ENCODE data around the gene ADAM19.
A peak's percentile ranks its signal among the peaks of the same experiment; 100 is the strongest.

Gene ADAM19

GRCh38 chr5:157544623-157544989, 31.0 kb downstream of the ADAM19 start:
- Mint-ChIP-seq H3K27me3 (no peaks in the 10 kb centered on the region), H3K9me3 (no peaks in the 10 kb centered on the region), H3K4me3 (peak overlapping the region; percentile 32), H3K27ac (peak overlapping the region; percentile 75), H3K4me1 (peaks cover 85% of the 10 kb centered on the region), H3K36me3 (peaks cover 7% of the 10 kb centered on the region)
- ATAC-seq, result no peak

- H3K27me3 Mint-ChIP-seq, result no peaks in the 10 kb centered on the region
- H3K27ac Mint-ChIP-seq, result peak overlapping the region; percentile 75
- H3K4me3 Mint-ChIP-seq, result peak overlapping the region; percentile 32
- peaks cover 7% of the 10 kb centered on the region for H3K36me3 Mint-ChIP-seq
- no peaks in the 10 kb centered on the region for H3K9me3 Mint-ChIP-seq
- no peak for ATAC-seq
- H3K4me1 Mint-ChIP-seq, result peaks cover 83% of the 10 kb centered on the region
Observed at GRCh38 chr5:157543825-157544622, 31.6 kb downstream of the ADAM19 start.

- peaks cover 76% of the 10 kb centered on the region for H3K4me1 Mint-ChIP-seq
- no peak for ATAC-seq
- no peak overlapping the region for H3K4me3 Mint-ChIP-seq
- H3K9me3 Mint-ChIP-seq, result no peaks in the 10 kb centered on the region
- H3K27ac Mint-ChIP-seq, result peak overlapping the region; percentile 84
- no peaks in the 10 kb centered on the region for H3K36me3 Mint-ChIP-seq
- H3K27me3 Mint-ChIP-seq, result no peaks in the 10 kb centered on the region
Observed at GRCh38 chr5:157542282-157543000, 33.1 kb downstream of the ADAM19 start.

GRCh38 chr5:157541447-157542118, 34.0 kb downstream of the ADAM19 start:
- Mint-ChIP-seq H3K36me3 (peaks cover 6% of the 10 kb centered on the region), H3K4me3 (peak overlapping the region; percentile 58)
- ATAC-seq, result peak; percentile 24

GRCh38 chr5:157540707-157541446, 34.7 kb downstream of the ADAM19 start:
- Mint-ChIP-seq H3K4me3 (peak overlapping the region; percentile 58), H3K9me3 (no peaks in the 10 kb centered on the region), H3K4me1 (peaks cover 69% of the 10 kb centered on the region), H3K27me3 (no peaks in the 10 kb centered on the region), H3K27ac (peak overlapping the region; percentile 84), H3K36me3 (peaks cover 7% of the 10 kb centered on the region)
- ATAC-seq, result peak; percentile 97

More at GRCh38 chr5:157541447-157542118, 34.0 kb downstream of the ADAM19 start:
- Mint-ChIP-seq H3K9me3 (no peaks in the 10 kb centered on the region), H3K4me1 (peaks cover 75% of the 10 kb centered on the region), H3K27me3 (no peaks in the 10 kb centered on the region), H3K27ac (peak overlapping the region; percentile 84)

GRCh38 chr5:157540124-157540523, 35.5 kb downstream of the ADAM19 start:
- peaks cover 69% of the 10 kb centered on the region for H3K4me1 Mint-ChIP-seq
- H3K27ac Mint-ChIP-seq, result peak overlapping the region; percentile 84
- peak overlapping the region; percentile 58 for H3K4me3 Mint-ChIP-seq
- no peak for ATAC-seq
- H3K36me3 Mint-ChIP-seq, result peaks cover 15% of the 10 kb centered on the region
- no peaks in the 10 kb centered on the region for H3K27me3 Mint-ChIP-seq
- no peaks in the 10 kb centered on the region for H3K9me3 Mint-ChIP-seq

- Mint-ChIP-seq H3K4me1 (peaks cover 64% of the 10 kb centered on the region), H3K27ac (peak overlapping the region; percentile 84), H3K9me3 (no peaks in the 10 kb centered on the region), H3K36me3 (peaks cover 17% of the 10 kb centered on the region), H3K27me3 (no peaks in the 10 kb centered on the region), H3K4me3 (no peak overlapping the region)
- ATAC-seq, result no peak
Observed at GRCh38 chr5:157539503-157540022, 36.0 kb downstream of the ADAM19 start.

GRCh38 chr5:157538311-157538710, 37.3 kb downstream of the ADAM19 start:
- Mint-ChIP-seq H3K27ac (peak overlapping the region; percentile 84), H3K4me1 (peaks cover 52% of the 10 kb centered on the region)

GRCh38 chr5:157535042-157535865, 40.3 kb downstream of the ADAM19 start:
- Mint-ChIP-seq H3K9me3 (no peaks in the 10 kb centered on the region), H3K27me3 (no peaks in the 10 kb centered on the region), H3K4me3 (no peak overlapping the region), H3K27ac (peak overlapping the region; percentile 60), H3K4me1 (peaks cover 42% of the 10 kb centered on the region), H3K36me3 (peaks cover 49% of the 10 kb centered on the region)
- ATAC-seq, result no peak

More at GRCh38 chr5:157538311-157538710, 37.3 kb downstream of the ADAM19 start:
- peaks cover 22% of the 10 kb centered on the region for H3K36me3 Mint-ChIP-seq
- H3K9me3 Mint-ChIP-seq, result no peaks in the 10 kb centered on the region
- ATAC-seq, result no peak
- no peaks in the 10 kb centered on the region for H3K27me3 Mint-ChIP-seq
- no peak overlapping the region for H3K4me3 Mint-ChIP-seq

GRCh38 chr5:157533011-157533481, 42.5 kb downstream of the ADAM19 start:
- no peak overlapping the region for H3K4me3 Mint-ChIP-seq
- no peak for ATAC-seq
- no peaks in the 10 kb centered on the region for H3K9me3 Mint-ChIP-seq
- no peaks in the 10 kb centered on the region for H3K27me3 Mint-ChIP-seq
- peak overlapping the region; percentile 75 for H3K27ac Mint-ChIP-seq
- peaks cover 45% of the 10 kb centered on the region for H3K4me1 Mint-ChIP-seq
- peaks cover 67% of the 10 kb centered on the region for H3K36me3 Mint-ChIP-seq

- no peak overlapping the region for H3K4me3 Mint-ChIP-seq
- peaks cover 69% of the 10 kb centered on the region for H3K36me3 Mint-ChIP-seq
- H3K27me3 Mint-ChIP-seq, result no peaks in the 10 kb centered on the region
- ATAC-seq, result no peak
- H3K4me1 Mint-ChIP-seq, result peaks cover 54% of the 10 kb centered on the region
- no peaks in the 10 kb centered on the region for H3K9me3 Mint-ChIP-seq
- peak overlapping the region; percentile 75 for H3K27ac Mint-ChIP-seq
Observed at GRCh38 chr5:157532022-157532421, 43.6 kb downstream of the ADAM19 start.

GRCh38 chr5:157530226-157530972, 45.2 kb downstream of the ADAM19 start:
- H3K9me3 Mint-ChIP-seq, result no peaks in the 10 kb centered on the region
- H3K36me3 Mint-ChIP-seq, result peaks cover 59% of the 10 kb centered on the region
- peak overlapping the region; percentile 75 for H3K27ac Mint-ChIP-seq
- no peak for ATAC-seq
- peaks cover 51% of the 10 kb centered on the region for H3K4me1 Mint-ChIP-seq
- H3K4me3 Mint-ChIP-seq, result no peak overlapping the region
- H3K27me3 Mint-ChIP-seq, result no peaks in the 10 kb centered on the region

GRCh38 chr5:157529002-157529401, 46.6 kb downstream of the ADAM19 start:
- no peak for ATAC-seq
- Mint-ChIP-seq H3K36me3 (peaks cover 51% of the 10 kb centered on the region), H3K4me1 (peaks cover 57% of the 10 kb centered on the region), H3K27ac (peak overlapping the region; percentile 75), H3K27me3 (no peaks in the 10 kb centered on the region), H3K9me3 (no peaks in the 10 kb centered on the region), H3K4me3 (no peak overlapping the region)
